GM19328 (cell line): ENCODE results near the gene BUB1B.

Experiments used
- ATAC-seq: cut with Tn5 transposase; IDR thresholded peaks from one replicate; pipeline ENCODE4 v1.9.1; 2021; ENCODE audit warnings: mild to moderate bottlenecking, moderate library complexity; ENCODE audit not compliant: unreplicated experiment

The BUB1B gene

DNA sequence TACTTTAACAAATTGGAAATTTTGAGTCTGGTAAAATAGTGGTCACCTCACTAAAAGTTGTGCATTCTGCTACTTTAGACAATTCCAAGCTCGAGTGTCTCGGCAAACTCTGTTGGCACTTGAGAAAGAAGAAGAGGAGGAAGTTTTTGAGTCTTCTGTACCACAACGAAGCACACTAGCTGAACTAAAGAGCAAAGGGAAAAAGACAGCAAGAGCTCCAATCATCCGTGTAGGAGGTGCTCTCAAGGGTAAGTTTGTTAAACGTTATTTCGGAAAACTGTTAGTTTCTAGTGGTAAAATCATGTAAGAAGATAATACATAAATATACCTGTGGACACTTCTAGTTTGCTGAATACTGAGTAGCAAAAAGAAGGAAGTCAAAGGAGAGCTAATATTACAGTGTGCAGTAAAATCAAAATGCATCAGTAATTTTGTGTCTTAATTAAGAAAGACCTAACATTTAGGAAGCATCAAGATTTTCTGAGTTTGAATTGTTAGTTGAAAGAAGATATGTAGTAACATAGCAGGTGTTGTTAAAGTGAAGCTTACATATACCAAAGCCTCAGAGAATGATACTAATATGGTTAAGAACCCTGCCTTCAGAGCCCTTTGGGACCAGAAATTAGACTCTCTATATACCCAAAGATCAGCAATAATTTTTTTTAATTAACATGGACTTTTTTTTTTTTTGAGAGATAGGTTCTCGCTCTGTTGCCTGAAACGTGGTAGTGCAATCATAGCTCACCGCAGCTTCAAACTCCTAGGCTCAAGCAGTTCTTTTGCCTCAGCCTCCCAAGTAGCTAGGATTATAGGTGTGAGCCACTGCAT lies 23.0 kb downstream of the BUB1B start:
- no peak for ATAC-seq

DNA sequence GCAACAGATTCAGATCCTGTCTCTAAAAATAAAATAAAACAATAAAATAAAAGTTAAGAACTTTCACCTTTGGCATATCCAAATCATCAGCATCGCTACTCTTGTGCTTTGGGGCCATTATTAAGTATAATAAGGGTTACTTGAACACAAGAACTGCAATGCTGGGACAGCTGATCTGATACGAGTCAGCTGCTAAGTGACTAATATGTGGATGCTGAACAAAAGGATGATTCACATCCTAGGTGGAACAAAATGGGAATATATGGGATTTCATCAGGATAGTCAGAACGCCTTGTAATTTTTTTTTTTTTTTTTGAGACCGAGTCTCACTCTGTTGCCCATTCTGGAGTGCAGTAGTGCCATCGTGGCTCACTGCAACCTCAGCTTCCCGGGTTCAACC lies 29.7 kb downstream of the BUB1B start:
- no peak for ATAC-seq

DNA sequence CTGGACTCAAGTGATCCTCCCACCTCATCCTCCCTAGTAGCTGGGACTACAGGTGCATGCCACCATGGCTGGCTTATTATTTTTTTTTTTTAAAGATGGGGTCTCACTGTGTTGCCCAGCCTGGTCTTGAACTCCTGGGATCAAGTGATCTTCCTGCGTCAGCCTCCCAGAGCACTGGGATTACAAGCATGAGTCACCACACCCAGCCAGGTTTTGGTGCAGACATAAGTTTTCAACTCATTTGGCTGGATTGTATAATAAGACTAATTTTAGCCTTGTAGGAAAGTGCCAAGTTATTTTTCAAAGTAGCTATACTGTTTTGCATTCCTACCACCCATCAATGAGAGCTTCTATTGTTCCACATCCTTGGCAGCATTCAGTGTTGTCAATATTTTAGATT lies 32.1 kb downstream of the BUB1B start:
- ATAC-seq = no peak

DNA sequence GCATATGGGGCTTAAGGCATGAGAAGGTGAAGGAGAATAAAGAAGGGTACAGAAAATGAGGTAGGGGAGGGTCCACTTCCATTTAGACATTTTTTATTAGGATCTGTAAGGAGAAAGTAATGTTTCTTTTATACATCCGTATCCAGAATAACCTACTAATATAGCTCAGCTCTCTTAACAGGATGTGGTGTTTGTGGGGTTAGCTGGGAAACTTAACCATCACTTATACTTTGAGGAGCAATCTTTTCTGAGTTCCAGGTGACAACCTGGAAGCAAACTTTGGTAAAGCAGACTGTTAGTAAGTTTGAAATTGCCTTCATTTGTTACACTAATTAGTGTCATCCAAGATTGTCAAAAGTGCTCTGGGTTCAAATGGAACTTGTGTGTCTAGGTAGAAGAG lies 36.6 kb downstream of the BUB1B start:
- ATAC-seq = no peak

DNA sequence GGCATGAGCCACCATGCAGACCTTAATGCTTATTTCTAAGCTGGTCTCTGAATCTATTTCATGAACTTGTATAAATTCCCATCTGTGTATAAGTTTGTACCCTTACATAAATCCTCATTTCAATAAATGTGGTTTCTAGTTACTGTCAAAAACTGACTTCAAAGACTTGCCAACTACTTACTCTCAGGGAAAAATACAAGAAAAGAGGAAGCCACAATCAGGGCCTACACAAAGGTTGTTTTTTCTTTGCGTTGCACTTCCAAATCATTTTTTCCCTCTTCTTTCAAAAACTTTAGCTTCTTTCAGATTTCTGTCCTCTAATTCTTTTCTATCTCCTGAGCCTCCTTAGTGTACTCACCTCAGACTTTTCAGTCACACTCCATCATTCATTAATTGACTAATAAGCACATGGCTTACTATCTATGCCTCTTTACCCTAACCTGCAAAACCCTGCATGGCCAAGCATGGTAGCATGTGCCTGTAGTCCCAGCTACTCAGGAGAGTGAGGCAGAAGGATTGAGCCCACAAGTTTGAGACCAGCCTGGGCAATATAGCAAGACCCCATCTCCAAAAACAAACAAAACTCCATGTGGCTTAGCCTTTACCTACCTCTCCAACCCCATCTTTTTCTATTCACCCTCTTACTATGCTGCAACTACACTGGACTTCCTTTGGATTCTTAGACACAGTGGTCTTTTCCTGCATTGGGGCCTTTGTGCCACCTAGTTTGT lies 37.7 kb downstream of the BUB1B start:
- no peak for ATAC-seq

DNA sequence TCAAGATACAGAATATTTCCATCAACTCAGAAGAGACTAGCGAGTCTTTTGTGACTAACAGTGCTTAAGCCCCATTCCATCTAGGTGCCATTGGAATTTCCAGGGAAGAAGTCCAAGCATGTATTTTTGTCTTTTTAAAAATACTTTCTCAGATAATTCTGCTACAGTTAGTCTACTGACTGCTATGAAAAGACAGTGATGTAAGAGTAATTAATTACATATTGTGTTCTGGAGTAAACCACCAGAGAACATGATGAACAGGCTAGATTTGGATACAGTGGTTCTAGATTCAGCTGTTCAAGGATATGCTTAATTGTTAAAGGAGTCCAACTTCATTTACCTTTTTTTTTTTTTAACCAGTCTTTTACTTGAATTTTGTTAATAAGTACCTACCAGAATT lies 43.2 kb downstream of the BUB1B start:
- ATAC-seq = no peak

DNA sequence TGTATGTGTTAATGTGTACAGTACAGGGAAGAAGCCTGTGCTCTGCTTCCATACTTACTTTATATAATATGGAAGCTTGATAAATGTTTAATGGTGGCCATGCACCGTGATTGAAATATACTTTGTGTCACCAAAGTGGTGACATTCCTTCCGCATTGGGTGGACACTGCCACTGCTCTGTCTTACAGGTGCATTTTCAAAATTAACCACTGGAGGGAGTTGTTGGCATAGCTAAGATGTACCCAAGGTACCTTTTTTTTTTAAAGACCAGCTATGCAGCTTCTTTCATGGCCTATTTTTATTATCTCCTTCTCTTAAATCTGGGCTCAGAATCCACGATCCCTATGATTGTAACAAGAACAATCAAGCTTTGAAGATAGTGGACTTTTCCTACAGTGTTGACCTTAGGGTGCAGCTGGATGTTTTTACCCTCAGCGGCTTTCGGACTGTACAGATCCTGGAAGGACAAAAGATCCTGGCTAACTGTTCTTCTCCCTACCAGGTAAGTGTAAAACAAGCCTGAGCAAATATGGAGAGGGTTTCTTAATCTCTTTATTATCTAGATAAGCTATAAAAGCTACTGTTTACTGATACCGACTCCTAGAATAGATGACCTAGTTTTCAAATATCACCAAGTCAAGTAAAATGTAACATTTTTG lies 56.4 kb downstream of the BUB1B start:
- no peak for ATAC-seq

DNA sequence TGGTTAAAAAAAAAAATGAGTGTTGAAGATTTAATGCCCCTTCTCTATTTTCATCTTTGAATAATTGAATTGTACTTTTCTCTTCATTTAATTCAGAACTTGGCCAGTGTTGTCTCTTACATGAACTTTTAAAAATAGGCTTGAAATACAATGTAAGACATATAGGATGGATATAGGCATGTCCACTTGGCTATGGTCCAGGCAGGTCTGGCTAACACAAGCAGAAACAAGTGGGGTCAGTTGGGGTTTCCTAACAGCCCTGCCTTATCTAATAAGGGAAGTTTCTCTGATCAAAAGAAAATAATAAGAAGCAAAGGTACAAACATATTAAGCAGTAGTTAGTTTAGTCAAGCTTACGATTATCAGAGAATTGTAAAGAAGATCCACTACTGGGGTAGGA lies 58.9 kb downstream of the BUB1B start:
- no peak for ATAC-seq

DNA sequence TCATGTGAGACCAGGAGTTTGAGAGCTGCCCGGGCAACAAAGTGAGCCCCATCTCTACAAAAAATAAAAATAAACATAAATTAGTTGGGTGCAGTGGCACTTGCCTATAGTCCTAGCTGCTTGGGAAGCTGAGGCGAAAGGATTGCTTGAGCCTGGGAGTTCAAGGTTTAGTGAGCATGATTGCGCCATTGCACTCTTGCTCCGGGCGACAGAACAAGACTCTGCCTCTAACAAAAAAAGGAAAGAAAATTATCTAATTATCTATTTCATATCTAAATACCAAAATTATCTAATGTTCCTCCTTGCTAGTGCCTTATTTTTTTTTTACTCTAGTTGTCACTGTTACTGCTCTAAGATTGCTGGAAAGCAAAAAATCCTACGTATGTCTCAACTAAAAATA lies 61.3 kb downstream of the BUB1B start:
- no peak for ATAC-seq

DNA sequence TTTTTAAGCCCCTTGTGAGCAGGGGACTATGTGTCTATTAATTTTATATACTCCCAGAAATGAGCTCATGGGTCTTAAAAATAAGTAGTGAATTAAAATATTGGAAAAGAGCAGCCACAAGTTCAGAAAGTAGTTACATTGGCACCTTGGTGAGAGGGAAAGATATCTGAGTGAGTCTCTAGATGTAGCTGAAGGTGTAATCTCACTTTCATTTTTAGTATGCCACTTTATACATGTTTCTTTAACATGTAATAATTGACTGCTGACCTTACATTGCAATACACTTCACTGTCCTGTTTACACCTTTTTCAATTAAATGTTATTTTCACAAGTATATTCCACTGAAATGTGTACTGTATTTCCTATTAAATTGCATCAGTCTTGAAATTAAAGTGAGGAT lies 65.9 kb downstream of the BUB1B start:
- no peak for ATAC-seq

DNA sequence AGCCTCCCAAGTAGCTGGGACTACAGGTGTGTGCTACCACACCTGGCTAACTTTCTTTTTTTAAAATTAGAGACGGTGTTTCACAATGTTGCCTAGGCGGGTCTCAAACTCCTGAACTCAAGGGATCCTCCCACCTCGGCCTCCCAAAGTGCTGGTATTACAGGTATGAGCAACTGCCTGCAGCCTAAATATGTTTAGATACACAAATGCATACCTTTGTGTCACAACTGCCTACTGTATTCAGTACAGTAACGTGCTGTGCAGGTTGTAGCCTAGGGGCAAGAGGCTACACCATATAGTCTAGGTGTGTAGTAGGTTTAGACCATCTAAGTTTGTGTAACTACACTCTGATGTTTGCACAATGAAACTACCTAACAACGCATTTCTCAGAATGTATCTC lies 68.4 kb downstream of the BUB1B start:
- no peak for ATAC-seq

DNA sequence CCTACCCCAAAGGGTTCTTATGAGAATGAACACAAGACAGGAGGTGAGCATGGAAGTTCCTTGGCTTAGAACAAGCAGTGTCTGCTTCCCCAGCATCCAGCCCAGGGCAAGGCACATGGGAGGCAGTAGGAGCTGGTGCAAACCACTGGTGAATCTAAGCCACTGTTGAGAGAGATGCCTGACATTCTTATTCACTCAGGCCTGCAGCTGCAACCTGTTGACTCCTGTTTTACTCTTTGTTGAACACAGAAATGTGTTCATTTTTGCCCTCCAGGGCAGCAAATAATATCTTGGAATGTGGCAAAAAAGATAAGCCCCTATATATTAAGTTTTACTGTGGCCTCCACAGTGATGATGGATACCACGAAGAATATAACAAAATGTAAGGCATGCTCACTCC lies 69.1 kb downstream of the BUB1B start:
- ATAC-seq = no peak

DNA sequence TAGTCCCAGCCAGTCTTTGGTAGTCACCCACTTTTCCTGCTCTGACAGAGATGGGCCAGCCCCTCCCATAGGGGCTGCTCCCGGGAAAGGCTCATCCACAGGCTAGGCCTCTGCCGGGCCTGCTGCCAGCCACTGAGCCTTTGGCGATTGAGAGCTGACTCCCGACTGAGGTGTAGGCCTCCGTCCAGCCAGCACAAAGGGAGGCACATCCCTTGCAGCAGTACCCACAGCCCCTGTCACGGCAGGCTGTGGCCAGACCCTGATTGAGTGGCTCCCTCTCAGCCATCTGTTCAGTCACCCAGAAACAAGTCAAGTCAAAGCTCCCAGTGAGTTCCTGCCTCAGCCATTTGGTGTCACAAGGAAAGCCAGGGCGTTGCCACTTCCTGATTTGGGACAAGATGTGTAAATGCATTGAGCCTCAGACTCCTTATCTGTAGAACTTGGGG lies 71.8 kb downstream of the BUB1B start:
- ATAC-seq = no peak

DNA sequence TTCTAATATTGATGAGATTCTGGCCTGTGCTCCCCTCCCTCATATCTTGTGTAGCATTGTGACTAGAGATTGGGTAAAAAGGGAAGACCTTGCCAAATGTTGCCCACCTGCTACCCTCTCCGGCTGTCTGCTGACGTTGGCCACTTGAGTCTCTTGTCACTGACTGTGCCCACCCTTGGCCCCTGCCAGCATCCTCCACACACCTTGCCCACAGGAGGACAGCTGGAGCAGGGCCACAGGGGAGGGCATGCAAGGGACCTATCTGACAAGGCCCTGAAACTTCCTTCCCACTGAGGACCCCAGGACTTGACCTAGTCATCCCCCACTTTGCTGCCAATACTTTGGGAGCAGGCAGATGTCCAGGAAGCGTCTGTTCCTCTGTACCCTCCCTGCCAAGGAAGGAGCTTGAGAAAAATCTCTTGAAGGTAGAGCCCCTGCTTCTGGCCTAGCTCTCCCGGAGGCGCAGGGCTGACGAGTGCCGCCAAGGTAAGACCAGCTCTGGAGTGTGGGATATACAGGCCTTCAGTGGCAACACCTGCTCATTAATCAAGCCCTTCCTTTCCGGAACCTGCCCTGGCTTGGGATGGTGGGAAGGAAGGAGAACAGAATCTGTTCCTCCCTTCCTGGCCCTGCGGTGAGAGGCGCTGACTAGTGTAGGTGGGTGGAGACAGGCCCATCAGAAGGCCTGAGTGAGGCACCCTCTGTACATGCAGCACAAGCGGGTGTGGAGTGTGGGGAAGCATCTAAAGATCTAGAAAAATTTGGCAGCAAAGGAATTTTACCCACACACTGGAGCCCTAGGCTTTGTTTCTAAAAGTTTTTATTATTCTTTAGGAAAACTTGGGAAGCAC lies 73.1 kb downstream of the BUB1B start:
- ATAC-seq = no peak

DNA sequence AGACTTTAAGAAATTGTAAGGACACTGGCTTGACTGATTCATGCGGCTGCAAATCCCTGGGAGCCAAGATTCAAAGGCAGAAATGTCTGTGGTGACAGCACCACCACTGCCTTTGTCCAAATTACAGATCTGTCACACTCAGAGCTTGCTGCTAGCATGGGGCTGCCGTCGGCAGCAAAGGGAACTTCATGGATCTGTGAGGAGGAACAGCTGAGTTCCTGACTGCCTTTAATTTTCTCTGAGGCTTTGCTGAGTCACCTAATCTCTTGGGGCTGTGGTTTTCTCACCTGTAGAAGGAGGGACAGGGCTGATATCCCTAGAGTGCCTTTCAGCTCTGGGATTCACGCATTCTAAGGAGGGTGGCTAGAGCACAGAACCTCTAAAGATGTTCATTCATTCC lies 73.9 kb downstream of the BUB1B start:
- no peak for ATAC-seq

DNA sequence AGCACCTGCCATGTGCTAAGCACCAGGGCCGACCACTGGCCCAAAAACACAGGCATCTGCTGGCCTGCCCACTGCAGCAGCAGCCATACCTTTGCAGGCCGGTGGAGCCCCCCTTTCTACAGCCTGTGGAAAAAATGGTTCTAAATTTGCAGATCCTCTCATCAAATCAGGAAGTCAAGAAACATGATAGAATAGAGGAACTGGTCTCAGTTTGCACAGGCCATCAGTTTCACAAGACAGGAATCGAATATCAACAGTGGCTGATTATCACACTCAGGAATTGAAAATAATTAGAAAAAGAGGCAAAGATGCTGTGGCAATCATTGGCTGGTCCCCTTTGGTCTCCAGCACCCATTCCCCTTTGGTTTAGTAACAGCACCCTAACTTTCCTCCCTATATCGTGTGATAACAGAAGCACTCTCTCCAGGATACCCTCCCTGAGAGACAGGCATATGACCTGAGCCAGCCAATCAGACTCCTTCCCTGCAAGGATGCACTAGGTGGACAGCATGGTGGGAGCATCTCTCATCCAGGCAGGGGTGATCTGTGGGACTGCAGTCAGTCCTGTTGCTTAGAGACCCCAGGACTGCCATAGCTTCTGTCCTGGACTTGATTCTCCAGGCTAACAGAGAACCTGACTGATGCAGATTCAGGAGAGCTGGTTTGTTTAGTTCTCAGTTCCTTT lies 74.5 kb downstream of the BUB1B start:
- ATAC-seq = no peak

DNA sequence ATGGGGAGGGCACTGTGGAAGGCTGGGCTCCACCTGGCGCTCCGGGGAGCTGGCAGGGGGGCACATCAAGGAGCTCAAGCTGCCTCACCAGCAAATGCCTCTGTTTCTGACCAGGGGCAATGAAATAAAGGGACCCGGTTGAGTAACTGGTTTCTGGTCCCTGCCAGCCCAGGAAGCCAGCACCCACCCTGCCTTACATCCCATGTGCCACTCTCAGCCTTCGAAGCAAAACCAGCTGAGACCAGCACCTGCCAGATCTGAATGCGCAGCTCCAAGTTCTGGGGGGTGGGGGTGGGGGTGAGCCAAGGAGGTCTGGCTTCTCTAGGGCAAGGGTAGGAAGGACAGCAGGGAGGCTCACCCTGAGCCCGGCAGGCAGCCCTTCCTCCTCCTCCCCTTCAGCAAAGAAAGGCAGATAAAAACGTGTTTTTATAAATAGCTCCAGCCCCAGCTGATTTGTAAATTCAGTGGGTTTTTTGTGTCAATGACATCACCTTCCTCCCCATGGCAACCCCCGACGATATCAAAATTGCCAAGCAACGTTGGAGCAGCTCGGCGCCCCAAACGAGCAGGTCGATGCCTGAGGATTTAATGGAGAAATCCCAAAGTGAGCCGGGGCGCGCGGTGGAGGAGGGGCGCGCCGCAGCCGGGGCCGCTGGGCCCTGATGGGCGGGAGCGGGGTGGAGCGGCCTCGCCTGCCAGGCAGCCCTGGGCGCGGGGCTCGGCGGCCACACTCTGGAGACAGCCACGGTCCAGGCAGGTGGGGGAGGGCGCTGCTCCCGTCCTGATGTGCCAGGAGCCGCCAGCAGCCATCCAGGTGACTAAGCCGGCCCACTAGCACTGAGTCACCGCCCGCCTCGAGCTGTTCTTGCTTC lies 77.9 kb downstream of the BUB1B start, which contains the start of gene PAK6:
PAK6 (plus strand) TSS at position 532 of the 872 bp plus-strand sequence. CDS start 25,723 bp downstream, outside the sequence.
- ATAC-seq = no peak

DNA sequence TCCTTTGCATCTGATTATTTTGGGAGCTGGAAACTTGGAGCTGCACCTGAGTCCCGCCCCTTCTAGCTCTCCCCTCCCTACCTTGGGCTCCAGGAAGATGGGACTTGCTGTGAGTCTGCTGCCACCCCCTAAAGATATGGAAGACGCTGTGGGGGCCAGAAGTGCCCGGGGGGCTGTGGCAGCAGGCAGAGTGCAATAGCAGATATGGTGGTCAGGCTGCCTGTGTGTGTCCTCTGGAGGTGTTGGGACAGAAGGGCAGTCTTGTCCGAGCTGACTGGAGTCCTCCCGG lies 78.5 kb downstream of the BUB1B start:
- no peak for ATAC-seq
